Vagina (tissue), 2 donors: ENCODE measurements around the gene AKAP13. TPM values are rescaled to one million over a fixed set of nuclear protein-coding genes. Genes with fewer than 3 reads are reported as not detected.

Experiments
- DNase-seq, 2 donors: peaks; one replicate each; pipeline ENCODE4 v3.0.0-alpha.2; 2017; ENCODE audit errors: extremely low spot score in 2 of 2
- H3K27ac ChIP-seq: fragments of 200-600 bp; sonication (generic); one replicate; pipeline ENCODE4 v1.5.1; 2019
- H3K27me3 ChIP-seq: fragments of 200-600 bp; sonication (generic); one replicate; pipeline ENCODE4 v1.5.1; 2019
- H3K36me3 ChIP-seq, 2 donors: fragments of 200-600 bp; sonication (generic); one replicate each; pipeline ENCODE4 v1.5.1; 2017 to 2019
- H3K4me1 ChIP-seq: fragments of 200-600 bp; sonication (generic); one replicate; pipeline ENCODE4 v1.5.1; 2019
- H3K4me3 ChIP-seq, 2 donors: fragments of 200-600 bp; sonication (generic); 1 replicate in 1 of 2; 2 replicates in 1 of 2; pipeline ENCODE4 v1.5.1; 2016 to 2019
- H3K9me3 ChIP-seq: fragments of 200-600 bp; sonication (generic); one replicate; pipeline ENCODE4 v1.5.1; 2019
- POLR2A ChIP-seq, 2 donors: fragments of 450-650 bp; IDR thresholded peaks; one replicate each; pipeline ENCODE4 v1.6.1; 2017; ENCODE audit warnings: antibody characterized with exemption in 2 of 2, mild to moderate bottlenecking in 2 of 2, moderate library complexity in 2 of 2
- POLR2AphosphoS5 ChIP-seq, 2 donors: sonication (generic); formaldehyde crosslinking; IDR thresholded peaks; one replicate each; pipeline ENCODE4 v1.9.0; 2017; ENCODE audit warnings: antibody characterized with exemption in 2 of 2, mild to moderate bottlenecking in 2 of 2, low read depth in 1 of 2; ENCODE audit not compliant: insufficient read depth in 1 of 2
- intact Hi-C: fragments of 100-400 bp; cut with DNase I; formaldehyde crosslinking; loops from one replicate; pipeline ENCODE4 v1.15.1; 2023
- total RNA-seq: library from RNA; depleted of rRNA; stranded (reverse); fragments of >200 nt; gene quantifications from one replicate; pipeline ENCODE4 v1.2.3, GENCODE V29; 2016
- TF ChIP-seq, protein P1 (sequence below), 3 experiments: fragments of 450-650 bp in 2 of 3; fragments of 200-600 bp in 1 of 3; sonication (generic) in 1 of 3; IDR thresholded peaks; one replicate each; pipeline ENCODE4 v1.5.1; 2017 to 2019; ENCODE audit warnings: antibody characterized with exemption in 3 of 3, mild to moderate bottlenecking in 2 of 3, moderate library complexity in 2 of 3

The AKAP13 gene
- total RNA-seq, 1 donor from 2014 or later: 177 TPM

GRCh38 chr15:85710340-85710842 is 330.0 kb downstream of the AKAP13 start:
- peaks cover 0 to 29% of the 10 kb centered on the region in 2 donors for H3K36me3 ChIP-seq
- H3K4me3 ChIP-seq: no peak overlapping the region
- no peak for DNase-seq
- H3K4me1 ChIP-seq: peaks cover 27% of the 10 kb centered on the region
- H3K9me3 ChIP-seq: no peaks in the 10 kb centered on the region
- TF ChIP-seq POLR2A (IDR thresholded peaks at IDR 0.05) (no peak), POLR2AphosphoS5 (IDR thresholded peaks at IDR 0.05; ENCODE audit: insufficient read depth in 1 of 2, low read depth in 1 of 2) (no peak)
- TF ChIP-seq, protein P1, sequence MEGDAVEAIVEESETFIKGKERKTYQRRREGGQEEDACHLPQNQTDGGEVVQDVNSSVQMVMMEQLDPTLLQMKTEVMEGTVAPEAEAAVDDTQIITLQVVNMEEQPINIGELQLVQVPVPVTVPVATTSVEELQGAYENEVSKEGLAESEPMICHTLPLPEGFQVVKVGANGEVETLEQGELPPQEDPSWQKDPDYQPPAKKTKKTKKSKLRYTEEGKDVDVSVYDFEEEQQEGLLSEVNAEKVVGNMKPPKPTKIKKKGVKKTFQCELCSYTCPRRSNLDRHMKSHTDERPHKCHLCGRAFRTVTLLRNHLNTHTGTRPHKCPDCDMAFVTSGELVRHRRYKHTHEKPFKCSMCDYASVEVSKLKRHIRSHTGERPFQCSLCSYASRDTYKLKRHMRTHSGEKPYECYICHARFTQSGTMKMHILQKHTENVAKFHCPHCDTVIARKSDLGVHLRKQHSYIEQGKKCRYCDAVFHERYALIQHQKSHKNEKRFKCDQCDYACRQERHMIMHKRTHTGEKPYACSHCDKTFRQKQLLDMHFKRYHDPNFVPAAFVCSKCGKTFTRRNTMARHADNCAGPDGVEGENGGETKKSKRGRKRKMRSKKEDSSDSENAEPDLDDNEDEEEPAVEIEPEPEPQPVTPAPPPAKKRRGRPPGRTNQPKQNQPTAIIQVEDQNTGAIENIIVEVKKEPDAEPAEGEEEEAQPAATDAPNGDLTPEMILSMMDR (IDR thresholded peaks at IDR 0.05): no peak
- intact Hi-C loops: no loop called here
- H3K27me3 ChIP-seq: no peaks in the 10 kb centered on the region
- no peak overlapping the region for H3K27ac ChIP-seq

DNA sequence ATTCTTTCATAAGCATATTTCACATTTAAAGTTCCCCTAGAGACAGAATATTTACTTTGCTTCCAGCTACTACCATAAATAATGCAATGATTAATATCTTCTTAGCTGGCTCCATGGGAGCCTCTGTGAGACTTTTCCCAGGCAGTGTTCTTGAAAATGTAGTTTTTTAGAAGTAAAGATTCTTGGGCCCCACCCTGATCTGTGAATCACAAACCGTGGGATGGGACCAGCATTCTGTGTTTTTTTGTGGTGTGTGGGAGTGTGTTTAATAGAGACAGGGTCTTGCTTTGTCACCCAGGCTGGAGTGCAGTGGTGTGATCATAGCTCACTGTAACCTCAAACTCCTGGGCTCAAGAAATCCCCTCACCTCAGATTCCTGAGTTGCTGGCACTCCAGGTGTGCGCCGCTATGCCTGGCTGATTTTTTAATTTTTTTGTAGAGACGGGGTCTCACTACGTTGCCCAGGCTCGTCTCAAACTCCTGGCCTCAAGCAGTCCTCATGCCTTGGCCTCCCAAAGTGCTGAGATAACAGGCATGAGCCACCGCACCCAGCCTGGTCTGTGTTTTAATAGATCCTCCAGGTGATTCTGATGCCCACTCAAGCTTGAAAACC is 331.3 kb downstream of the AKAP13 start:
- H3K27me3 ChIP-seq: no peaks in the 10 kb centered on the region
- no peak overlapping the region for H3K4me3 ChIP-seq
- H3K9me3 ChIP-seq: no peaks in the 10 kb centered on the region
- TF ChIP-seq POLR2AphosphoS5 (IDR thresholded peaks at IDR 0.05; ENCODE audit: insufficient read depth in 1 of 2, low read depth in 1 of 2) (no peak), POLR2A (IDR thresholded peaks at IDR 0.05) (no peak)
- TF ChIP-seq, protein P1 (IDR thresholded peaks at IDR 0.05): no peak
- DNase-seq: no peak
- H3K36me3 ChIP-seq: peaks cover 0 to 42% of the 10 kb centered on the region in 2 donors
- H3K27ac ChIP-seq: no peak overlapping the region
- intact Hi-C loops: no loop called here
- peaks cover 14% of the 10 kb centered on the region for H3K4me1 ChIP-seq

GRCh38 chr15:85716261-85716660 is 335.9 kb downstream of the AKAP13 start:
- no peak overlapping the region for H3K4me3 ChIP-seq
- intact Hi-C loops: no loop called here
- H3K9me3 ChIP-seq: no peaks in the 10 kb centered on the region
- no peak for DNase-seq
- no peak for TF ChIP-seq POLR2A (IDR thresholded peaks at IDR 0.05)
- TF ChIP-seq, protein P1 (IDR thresholded peaks at IDR 0.05): no peak
- no peak for TF ChIP-seq POLR2AphosphoS5 (IDR thresholded peaks at IDR 0.05; ENCODE audit: insufficient read depth in 1 of 2, low read depth in 1 of 2)
- peaks cover 0 to 78% of the 10 kb centered on the region in 2 donors for H3K36me3 ChIP-seq
- no peaks in the 10 kb centered on the region for H3K4me1 ChIP-seq
- no peaks in the 10 kb centered on the region for H3K27me3 ChIP-seq
- no peak overlapping the region for H3K27ac ChIP-seq

DNA sequence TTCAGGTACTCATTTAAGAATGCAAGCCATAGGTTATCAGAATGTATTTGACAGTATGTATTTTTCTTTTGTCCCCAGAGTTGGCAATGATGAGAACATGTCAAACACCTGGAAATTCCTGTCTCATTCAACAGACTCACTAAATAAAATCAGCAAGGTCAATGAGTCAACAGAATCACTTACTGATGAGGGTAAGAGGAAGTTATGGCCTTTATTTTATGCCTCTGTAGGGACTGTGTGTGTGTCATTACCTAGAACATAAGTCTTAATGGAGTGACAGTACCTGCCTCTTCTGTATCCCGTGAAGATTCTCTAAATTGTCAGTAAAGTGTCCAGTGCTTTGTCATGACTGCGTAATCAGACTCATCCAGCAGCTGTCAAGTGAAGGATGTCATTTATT is 336.8 kb downstream of the AKAP13 start:
- Histone ChIP-seq H3K9me3 (no peaks in the 10 kb centered on the region), H3K4me1 (no peaks in the 10 kb centered on the region), H3K27me3 (no peaks in the 10 kb centered on the region), H3K4me3 (no peak overlapping the region), H3K27ac (no peak overlapping the region), H3K36me3 (peaks cover 0 to 76% of the 10 kb centered on the region in 2 donors)
- TF ChIP-seq POLR2A (IDR thresholded peaks at IDR 0.05): no peak
- TF ChIP-seq, protein P1 (IDR thresholded peaks at IDR 0.05): no peak
- TF ChIP-seq POLR2AphosphoS5 (IDR thresholded peaks at IDR 0.05; ENCODE audit: insufficient read depth in 1 of 2, low read depth in 1 of 2): no peak
- intact Hi-C loops: no loop called here
- DNase-seq: no peak

DNA sequence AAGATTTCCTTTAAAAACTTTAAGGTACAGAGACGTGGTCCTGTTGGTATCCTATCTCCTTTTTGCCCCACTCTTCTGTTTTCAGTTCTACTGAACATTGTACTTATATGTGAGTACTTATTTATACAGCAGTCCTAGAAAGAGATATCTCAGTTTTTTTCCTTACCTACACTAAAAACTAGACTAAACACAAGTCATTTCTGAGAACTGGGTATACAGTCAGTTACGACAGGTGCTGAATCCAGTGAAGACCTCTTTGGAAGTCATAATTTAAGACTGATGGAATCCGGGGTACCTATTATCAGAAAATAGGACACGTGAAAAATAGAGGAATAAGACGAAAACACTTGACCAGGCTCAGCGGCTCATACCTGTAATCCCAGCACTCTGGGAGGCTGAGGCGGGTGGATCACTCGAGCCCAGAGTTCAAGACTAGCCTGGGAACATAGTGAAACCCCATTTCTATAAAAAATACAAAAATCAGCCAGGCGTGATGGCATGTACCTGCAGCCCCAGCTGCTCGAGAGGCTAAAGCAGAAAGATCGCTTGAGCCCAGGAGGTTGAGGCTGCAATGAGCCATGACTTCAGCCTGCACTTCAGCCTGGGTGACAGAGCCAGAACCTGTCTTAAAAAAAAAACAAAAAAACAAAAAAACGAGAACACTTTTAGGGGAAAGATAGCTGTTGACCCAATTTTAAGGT is 338.0 kb downstream of the AKAP13 start:
- Histone ChIP-seq H3K4me1 (peaks cover 2% of the 10 kb centered on the region), H3K27ac (no peak overlapping the region), H3K36me3 (peaks cover 0 to 87% of the 10 kb centered on the region in 2 donors), H3K9me3 (no peaks in the 10 kb centered on the region), H3K27me3 (no peaks in the 10 kb centered on the region), H3K4me3 (no peak overlapping the region)
- TF ChIP-seq, protein P1 (IDR thresholded peaks at IDR 0.05): no peak
- TF ChIP-seq POLR2A (IDR thresholded peaks at IDR 0.05) (no peak), POLR2AphosphoS5 (IDR thresholded peaks at IDR 0.05; ENCODE audit: insufficient read depth in 1 of 2, low read depth in 1 of 2) (no peak)
- intact Hi-C loops: no loop called here
- DNase-seq: no peak
